ENCODE data around the gene ZNF425.

The ZNF425 gene

DNA sequence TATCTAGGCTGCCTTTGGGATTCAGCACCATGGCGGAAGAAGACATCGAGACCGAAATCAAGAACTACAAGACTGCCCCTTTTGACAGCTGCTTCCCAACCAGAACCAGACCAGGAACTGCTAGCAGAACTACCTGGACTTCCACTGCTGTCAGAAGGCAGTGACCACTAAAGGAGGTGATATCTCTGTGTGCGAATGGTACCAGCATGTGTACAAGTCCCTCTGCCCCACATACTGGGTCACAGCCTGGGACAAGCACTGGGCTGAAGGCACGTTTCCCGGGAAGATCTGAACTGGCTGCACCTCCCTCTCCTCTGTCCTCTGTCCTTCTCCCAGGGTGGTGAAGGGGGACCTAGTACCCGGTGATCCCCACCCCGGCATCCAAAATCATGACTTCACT lies 72.2 kb downstream of the ZNF425 start:
- no peak for TF ChIP-seq CSDC2 (CRISPR knock-in tag; IDR thresholded peaks at IDR 0.05)
- TF ChIP-seq ZFP30 (CRISPR knock-in tag; IDR thresholded peaks at IDR 0.05) = no peak
- no peak for TF ChIP-seq ISL1 (CRISPR knock-in tag; IDR thresholded peaks at IDR 0.05)
- no peak for TF ChIP-seq BACH2 (CRISPR knock-in tag; IDR thresholded peaks at IDR 0.05; ENCODE audit: borderline replicate concordance)
- TF ChIP-seq ESRRG (CRISPR knock-in tag; IDR thresholded peaks at IDR 0.05) = no peak
- TF ChIP-seq, protein P1, sequence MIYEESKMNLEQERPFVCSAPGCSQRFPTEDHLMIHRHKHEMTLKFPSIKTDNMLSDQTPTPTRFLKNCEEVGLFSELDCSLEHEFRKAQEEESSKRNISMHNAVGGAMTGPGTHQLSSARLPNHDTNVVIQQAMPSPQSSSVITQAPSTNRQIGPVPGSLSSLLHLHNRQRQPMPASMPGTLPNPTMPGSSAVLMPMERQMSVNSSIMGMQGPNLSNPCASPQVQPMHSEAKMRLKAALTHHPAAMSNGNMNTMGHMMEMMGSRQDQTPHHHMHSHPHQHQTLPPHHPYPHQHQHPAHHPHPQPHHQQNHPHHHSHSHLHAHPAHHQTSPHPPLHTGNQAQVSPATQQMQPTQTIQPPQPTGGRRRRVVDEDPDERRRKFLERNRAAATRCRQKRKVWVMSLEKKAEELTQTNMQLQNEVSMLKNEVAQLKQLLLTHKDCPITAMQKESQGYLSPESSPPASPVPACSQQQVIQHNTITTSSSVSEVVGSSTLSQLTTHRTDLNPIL (CRISPR knock-in tag; IDR thresholded peaks at IDR 0.05; ENCODE audit: low read depth) = no peak
- TF ChIP-seq, protein P2, sequence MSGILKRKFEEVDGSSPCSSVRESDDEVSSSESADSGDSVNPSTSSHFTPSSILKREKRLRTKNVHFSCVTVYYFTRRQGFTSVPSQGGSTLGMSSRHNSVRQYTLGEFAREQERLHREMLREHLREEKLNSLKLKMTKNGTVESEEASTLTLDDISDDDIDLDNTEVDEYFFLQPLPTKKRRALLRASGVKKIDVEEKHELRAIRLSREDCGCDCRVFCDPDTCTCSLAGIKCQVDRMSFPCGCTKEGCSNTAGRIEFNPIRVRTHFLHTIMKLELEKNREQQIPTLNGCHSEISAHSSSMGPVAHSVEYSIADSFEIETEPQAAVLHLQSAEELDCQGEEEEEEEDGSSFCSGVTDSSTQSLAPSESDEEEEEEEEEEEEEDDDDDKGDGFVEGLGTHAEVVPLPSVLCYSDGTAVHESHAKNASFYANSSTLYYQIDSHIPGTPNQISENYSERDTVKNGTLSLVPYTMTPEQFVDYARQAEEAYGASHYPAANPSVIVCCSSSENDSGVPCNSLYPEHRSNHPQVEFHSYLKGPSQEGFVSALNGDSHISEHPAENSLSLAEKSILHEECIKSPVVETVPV (CRISPR knock-in tag; IDR thresholded peaks at IDR 0.05) = no peak

DNA sequence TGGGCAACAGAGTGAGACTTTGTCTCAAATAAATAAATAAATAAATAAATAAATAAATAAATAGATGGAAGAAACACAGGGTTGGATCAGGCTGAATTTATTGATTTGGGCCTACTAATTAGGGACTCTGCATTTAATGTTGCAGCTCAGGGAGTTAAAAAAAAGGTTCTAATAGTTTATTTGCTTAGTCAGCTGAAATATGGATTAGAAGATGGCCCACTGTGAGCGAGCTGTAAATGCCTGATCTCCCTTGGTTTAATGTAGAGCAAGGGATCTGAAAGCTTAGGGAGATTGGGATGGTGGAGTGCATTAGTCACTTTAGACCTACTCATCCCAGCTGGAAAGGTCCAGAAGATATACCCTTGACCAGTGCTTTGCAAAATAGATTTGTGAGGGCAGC lies 72.7 kb downstream of the ZNF425 start:
- no peak for ATAC-seq
- no peak for TF ChIP-seq TOX (CRISPR knock-in tag; IDR thresholded peaks at IDR 0.05; ENCODE audit: borderline replicate concordance)
- TF ChIP-seq ZNF70 (CRISPR knock-in tag; IDR thresholded peaks at IDR 0.05) = no peak
- TF ChIP-seq, protein P3, sequence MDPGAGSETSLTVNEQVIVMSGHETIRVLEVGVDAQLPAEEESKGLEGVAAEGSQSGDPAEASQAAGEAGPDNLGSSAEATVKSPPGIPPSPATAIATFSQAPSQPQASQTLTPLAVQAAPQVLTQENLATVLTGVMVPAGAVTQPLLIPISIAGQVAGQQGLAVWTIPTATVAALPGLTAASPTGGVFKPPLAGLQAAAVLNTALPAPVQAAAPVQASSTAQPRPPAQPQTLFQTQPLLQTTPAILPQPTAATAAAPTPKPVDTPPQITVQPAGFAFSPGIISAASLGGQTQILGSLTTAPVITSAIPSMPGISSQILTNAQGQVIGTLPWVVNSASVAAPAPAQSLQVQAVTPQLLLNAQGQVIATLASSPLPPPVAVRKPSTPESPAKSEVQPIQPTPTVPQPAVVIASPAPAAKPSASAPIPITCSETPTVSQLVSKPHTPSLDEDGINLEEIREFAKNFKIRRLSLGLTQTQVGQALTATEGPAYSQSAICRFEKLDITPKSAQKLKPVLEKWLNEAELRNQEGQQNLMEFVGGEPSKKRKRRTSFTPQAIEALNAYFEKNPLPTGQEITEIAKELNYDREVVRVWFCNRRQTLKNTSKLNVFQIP (CRISPR knock-in tag; IDR thresholded peaks at IDR 0.05; ENCODE audit: borderline replicate concordance, low read depth) = no peak
- TF ChIP-seq ZNF565 (CRISPR knock-in tag; conservative IDR thresholded peaks at IDR 0.05; ENCODE audit: low read depth) = no peak
- TF ChIP-seq ARNTL (CRISPR knock-in tag; IDR thresholded peaks at IDR 0.05; ENCODE audit: borderline replicate concordance, low read depth) = no peak

More for the DNA sequence above, 72.2 kb downstream of the ZNF425 start:
- no peak for ATAC-seq

Measured in SK-N-SH treated with all-trans-retinoic acid at 6 μM for 48 hours (cell line).